Measurements from ENCODE around the gene TNIP2.

The TNIP2 gene

DNA sequence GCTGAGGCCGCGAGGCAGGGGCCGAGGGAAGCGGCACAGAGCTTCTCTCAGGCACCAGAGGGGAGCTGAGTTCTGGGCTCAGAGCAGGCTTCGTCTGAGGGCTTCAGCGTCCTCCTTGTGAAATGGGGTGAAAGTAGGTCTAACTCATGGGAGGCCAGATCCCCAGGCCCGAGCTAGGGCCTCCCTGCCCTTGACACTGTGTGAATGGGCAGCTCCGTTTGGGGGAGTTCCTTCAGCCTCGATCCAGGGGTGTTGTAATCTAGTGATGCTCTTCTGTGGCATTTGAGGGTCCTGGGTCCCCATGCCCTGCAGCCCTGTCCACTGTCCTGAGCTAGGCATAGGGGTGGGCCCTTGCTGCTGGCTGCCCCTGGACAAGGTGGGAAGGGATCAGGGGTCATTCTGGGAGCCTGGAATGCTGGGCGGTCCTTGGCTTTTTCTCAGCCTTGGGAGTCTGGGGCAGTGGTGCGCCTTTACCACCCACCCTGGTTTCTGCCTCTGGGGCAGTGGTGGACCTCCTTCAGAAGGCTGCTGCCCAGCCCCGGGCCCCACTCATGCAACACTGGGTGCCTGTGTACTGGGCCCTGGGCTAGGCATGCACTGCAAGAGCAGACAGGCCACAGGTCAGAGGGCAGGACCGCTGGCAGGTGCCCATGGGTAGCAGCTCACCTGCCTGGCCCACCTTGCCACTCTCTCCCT, 40.9 kb upstream of the TNIP2 start:
- Histone ChIP-seq H3K27me3 (ENCODE audit: insufficient read depth, poor library complexity, severe bottlenecking) (no peaks in the 10 kb centered on the region), H3K27ac (replicated peaks) (peak overlapping the region; percentile 90), H3K4me3 (replicated peaks; ENCODE audit: insufficient read depth, low read length) (no peak overlapping the region)
- no peak for DNase-seq (ENCODE audit: low read depth in 1 of 2, low spot score in 1 of 2)
- TF ChIP-seq, protein P1, sequence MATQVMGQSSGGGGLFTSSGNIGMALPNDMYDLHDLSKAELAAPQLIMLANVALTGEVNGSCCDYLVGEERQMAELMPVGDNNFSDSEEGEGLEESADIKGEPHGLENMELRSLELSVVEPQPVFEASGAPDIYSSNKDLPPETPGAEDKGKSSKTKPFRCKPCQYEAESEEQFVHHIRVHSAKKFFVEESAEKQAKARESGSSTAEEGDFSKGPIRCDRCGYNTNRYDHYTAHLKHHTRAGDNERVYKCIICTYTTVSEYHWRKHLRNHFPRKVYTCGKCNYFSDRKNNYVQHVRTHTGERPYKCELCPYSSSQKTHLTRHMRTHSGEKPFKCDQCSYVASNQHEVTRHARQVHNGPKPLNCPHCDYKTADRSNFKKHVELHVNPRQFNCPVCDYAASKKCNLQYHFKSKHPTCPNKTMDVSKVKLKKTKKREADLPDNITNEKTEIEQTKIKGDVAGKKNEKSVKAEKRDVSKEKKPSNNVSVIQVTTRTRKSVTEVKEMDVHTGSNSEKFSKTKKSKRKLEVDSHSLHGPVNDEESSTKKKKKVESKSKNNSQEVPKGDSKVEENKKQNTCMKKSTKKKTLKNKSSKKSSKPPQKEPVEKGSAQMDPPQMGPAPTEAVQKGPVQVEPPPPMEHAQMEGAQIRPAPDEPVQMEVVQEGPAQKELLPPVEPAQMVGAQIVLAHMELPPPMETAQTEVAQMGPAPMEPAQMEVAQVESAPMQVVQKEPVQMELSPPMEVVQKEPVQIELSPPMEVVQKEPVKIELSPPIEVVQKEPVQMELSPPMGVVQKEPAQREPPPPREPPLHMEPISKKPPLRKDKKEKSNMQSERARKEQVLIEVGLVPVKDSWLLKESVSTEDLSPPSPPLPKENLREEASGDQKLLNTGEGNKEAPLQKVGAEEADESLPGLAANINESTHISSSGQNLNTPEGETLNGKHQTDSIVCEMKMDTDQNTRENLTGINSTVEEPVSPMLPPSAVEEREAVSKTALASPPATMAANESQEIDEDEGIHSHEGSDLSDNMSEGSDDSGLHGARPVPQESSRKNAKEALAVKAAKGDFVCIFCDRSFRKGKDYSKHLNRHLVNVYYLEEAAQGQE (IDR thresholded peaks at IDR 0.05; ENCODE audit: insufficient replicate concordance, low read depth), result no peak
- no peak for TF ChIP-seq POLR2AphosphoS5 (IDR thresholded peaks at IDR 0.05; ENCODE audit: low read depth)
- no peak for TF ChIP-seq SPI1 (IDR thresholded peaks at IDR 0.05; ENCODE audit: borderline replicate concordance, low read depth)
- no peak for TF ChIP-seq GABPA (IDR thresholded peaks at IDR 0.05; ENCODE audit: low read depth)
- TF ChIP-seq, protein P2, sequence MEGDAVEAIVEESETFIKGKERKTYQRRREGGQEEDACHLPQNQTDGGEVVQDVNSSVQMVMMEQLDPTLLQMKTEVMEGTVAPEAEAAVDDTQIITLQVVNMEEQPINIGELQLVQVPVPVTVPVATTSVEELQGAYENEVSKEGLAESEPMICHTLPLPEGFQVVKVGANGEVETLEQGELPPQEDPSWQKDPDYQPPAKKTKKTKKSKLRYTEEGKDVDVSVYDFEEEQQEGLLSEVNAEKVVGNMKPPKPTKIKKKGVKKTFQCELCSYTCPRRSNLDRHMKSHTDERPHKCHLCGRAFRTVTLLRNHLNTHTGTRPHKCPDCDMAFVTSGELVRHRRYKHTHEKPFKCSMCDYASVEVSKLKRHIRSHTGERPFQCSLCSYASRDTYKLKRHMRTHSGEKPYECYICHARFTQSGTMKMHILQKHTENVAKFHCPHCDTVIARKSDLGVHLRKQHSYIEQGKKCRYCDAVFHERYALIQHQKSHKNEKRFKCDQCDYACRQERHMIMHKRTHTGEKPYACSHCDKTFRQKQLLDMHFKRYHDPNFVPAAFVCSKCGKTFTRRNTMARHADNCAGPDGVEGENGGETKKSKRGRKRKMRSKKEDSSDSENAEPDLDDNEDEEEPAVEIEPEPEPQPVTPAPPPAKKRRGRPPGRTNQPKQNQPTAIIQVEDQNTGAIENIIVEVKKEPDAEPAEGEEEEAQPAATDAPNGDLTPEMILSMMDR (IDR thresholded peaks at IDR 0.05; ENCODE audit: insufficient read depth, low read length), result no peak

DNA sequence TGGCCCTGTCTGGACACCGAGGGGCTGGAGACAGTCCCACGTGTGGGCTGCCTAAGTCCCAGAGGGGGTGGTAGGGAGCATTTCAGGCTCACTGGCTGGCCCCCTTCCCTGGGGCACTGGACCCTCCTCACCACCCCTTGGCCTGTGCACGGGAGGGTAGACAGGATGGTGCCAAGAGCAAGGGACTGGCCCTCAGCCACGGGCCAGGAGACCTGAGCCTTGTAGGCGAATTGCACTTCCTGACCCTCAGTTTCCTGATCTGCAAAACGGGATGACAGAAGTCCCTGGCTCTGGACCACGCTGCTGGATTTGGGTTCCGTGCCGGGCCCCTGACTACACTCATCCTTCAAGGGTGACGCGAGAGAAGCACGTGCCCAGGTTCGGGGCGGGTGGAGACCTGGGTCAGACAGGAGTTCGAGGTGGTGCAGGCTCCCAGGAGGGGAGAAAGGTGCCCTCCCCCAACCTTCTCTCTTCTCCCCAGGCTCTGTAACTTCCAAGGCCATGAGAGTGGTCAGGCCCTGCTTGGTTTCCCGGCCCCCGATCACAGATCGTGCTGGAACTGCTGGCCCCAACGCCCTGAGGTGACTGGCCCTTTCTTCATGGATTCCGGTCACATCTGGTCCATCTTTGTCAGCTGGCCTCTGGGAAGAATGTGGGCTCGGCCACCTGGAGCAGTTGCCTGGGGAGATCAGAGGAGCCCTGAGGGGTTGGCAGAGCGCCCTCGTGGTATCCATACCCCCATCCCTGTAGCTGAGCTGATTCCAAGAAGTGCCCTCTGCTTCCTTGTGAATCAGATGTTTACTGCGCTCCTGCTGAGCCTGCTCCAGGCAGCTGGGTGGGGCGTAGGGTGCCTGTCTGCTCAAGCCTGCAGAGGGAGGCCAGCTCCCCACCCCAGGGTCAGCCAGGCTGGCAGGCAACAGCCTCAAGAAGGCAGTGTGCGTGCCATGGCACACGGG, 40.0 kb upstream of the TNIP2 start:
- no peak for TF ChIP-seq SPI1 (IDR thresholded peaks at IDR 0.05; ENCODE audit: borderline replicate concordance, low read depth)
- no peak for TF ChIP-seq GABPA (IDR thresholded peaks at IDR 0.05; ENCODE audit: low read depth)
- TF ChIP-seq POLR2AphosphoS5 (IDR thresholded peaks at IDR 0.05; ENCODE audit: low read depth), result no peak
- TF ChIP-seq, protein P1 (IDR thresholded peaks at IDR 0.05; ENCODE audit: insufficient replicate concordance, low read depth), result no peak
- TF ChIP-seq, protein P2 (IDR thresholded peaks at IDR 0.05; ENCODE audit: insufficient read depth, low read length), result no peak
- Histone ChIP-seq H3K27me3 (ENCODE audit: insufficient read depth, poor library complexity, severe bottlenecking) (no peaks in the 10 kb centered on the region), H3K4me3 (replicated peaks; ENCODE audit: insufficient read depth, low read length) (no peak overlapping the region), H3K27ac (replicated peaks) (no peak overlapping the region)
- no peak for DNase-seq (ENCODE audit: low read depth in 1 of 2, low spot score in 1 of 2)

DNA sequence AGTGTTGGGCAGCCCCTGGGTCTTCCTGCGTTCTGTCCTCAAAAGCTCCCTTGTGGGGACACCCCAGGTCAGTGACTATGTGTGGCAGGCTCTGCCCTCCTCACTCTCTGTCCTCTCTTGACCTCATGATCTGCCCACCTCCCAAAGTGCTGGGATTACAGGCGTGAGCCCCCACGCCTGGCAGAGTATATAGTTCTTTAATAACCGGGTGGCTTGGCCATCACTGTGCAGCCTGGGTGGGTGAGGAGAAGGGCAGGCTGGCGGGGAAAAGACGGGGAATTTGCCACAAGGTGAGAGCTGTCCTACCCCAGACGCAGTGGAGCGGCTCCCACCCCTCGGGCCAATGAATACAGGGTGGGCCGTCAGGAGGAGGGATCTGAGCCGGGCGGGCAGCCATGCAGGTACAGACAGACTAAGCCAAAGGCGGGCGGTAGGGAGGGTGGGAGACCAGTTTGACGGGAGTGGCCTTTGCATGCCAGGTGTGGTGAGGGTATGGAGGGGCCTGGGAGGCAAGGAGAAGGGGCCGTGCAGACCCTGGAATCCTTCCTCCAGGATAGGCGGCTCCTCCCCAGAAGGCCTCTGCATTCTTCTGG, 39.3 kb upstream of the TNIP2 start:
- Histone ChIP-seq H3K4me3 (replicated peaks; ENCODE audit: insufficient read depth, low read length) (no peak overlapping the region), H3K27ac (replicated peaks) (peak overlapping the region; percentile 76), H3K27me3 (ENCODE audit: insufficient read depth, poor library complexity, severe bottlenecking) (no peaks in the 10 kb centered on the region)
- no peak for DNase-seq (ENCODE audit: low read depth in 1 of 2, low spot score in 1 of 2)
- TF ChIP-seq SPI1 (IDR thresholded peaks at IDR 0.05; ENCODE audit: borderline replicate concordance, low read depth) (no peak), GABPA (IDR thresholded peaks at IDR 0.05; ENCODE audit: low read depth) (no peak), POLR2AphosphoS5 (IDR thresholded peaks at IDR 0.05; ENCODE audit: low read depth) (no peak)
- TF ChIP-seq, protein P1 (IDR thresholded peaks at IDR 0.05; ENCODE audit: insufficient replicate concordance, low read depth), result no peak
- TF ChIP-seq, protein P2 (IDR thresholded peaks at IDR 0.05; ENCODE audit: insufficient read depth, low read length), result no peak
